ENCODE data around the gene GIMAP5. TPM values are rescaled to one million over a fixed set of nuclear protein-coding genes. Genes with fewer than 3 reads are reported as not detected.

GIMAP5 gene
- total RNA-seq, 1 donor from 2014 or later: not detected

GRCh38 chr7:150728011-150728410 is 9.2 kb upstream of the GIMAP5 start:
- Histone ChIP-seq H3K36me3 (no peaks in the 10 kb centered on the region), H4K20me1 (ENCODE audit: low read depth) (no peaks in the 10 kb centered on the region), H3K79me2 (ENCODE audit: low read depth) (no peaks in the 10 kb centered on the region), H3K4me3 (no peak overlapping the region), H3K27ac (no peak overlapping the region), H3F3A (ENCODE audit: low read depth) (no peaks in the 10 kb centered on the region), H3K27me3 (peaks cover 94% of the 10 kb centered on the region), H3K9me3 (ENCODE audit: low read depth) (no peaks in the 10 kb centered on the region), H3K4me2 (no peak overlapping the region), H2AFZ (replicated peaks) (no peak overlapping the region), H3K4me1 (no peaks in the 10 kb centered on the region), H3K9ac (no peak overlapping the region)
- TF ChIP-seq EZH2phosphoT487 (IDR thresholded peaks at IDR 0.05) (no peak), CTCF (IDR thresholded peaks at IDR 0.05) (no peak), EZH2 (IDR thresholded peaks at IDR 0.05) (no peak)
- Mint-ChIP-seq H3K4me1 (no peaks in the 10 kb centered on the region), H3K9me3 (peaks cover 14% of the 10 kb centered on the region), H3K27me3 (ENCODE audit: insufficient read depth, low read depth) (peaks cover 5% of the 10 kb centered on the region), H3K4me3 (no peak overlapping the region), H3K36me3 (no peaks in the 10 kb centered on the region), H3K27ac (no peak overlapping the region)
- no peak for DNase-seq (ENCODE audit: low spot score)

GRCh38 chr7:150728609-150729008 is 8.6 kb upstream of the GIMAP5 start:
- H3K9me3 ChIP-seq (ENCODE audit: low read depth): no peaks in the 10 kb centered on the region
- no peak overlapping the region for H2AFZ ChIP-seq (replicated peaks)
- no peak overlapping the region for H3K4me2 ChIP-seq
- no peaks in the 10 kb centered on the region for H3F3A ChIP-seq (ENCODE audit: low read depth)
- no peak overlapping the region for H3K4me3 Mint-ChIP-seq
- no peak overlapping the region for H3K4me3 ChIP-seq
- no peak overlapping the region for H3K9ac ChIP-seq
- H3K27me3 ChIP-seq: peaks cover 94% of the 10 kb centered on the region
- H3K27ac ChIP-seq: no peak overlapping the region
- H3K9me3 Mint-ChIP-seq: peaks cover 14% of the 10 kb centered on the region
- no peaks in the 10 kb centered on the region for H3K4me1 Mint-ChIP-seq
- DNase-seq (ENCODE audit: low spot score): no peak
- no peaks in the 10 kb centered on the region for H3K36me3 Mint-ChIP-seq
- H3K27ac Mint-ChIP-seq: no peak overlapping the region
- H3K27me3 Mint-ChIP-seq (ENCODE audit: insufficient read depth, low read depth): peaks cover 6% of the 10 kb centered on the region
- TF ChIP-seq EZH2 (IDR thresholded peaks at IDR 0.05): no peak
- TF ChIP-seq EZH2phosphoT487 (IDR thresholded peaks at IDR 0.05): no peak
- no peak for TF ChIP-seq CTCF (IDR thresholded peaks at IDR 0.05)
- no peaks in the 10 kb centered on the region for H3K36me3 ChIP-seq
- H3K79me2 ChIP-seq (ENCODE audit: low read depth): no peaks in the 10 kb centered on the region
- no peaks in the 10 kb centered on the region for H3K4me1 ChIP-seq
- H4K20me1 ChIP-seq (ENCODE audit: low read depth): no peaks in the 10 kb centered on the region

GRCh38 chr7:150731916-150732315 is 5.3 kb upstream of the GIMAP5 start:
- Histone ChIP-seq H3F3A (ENCODE audit: low read depth) (no peaks in the 10 kb centered on the region), H3K4me1 (peaks cover 16% of the 10 kb centered on the region), H3K9ac (no peak overlapping the region), H3K4me3 (no peak overlapping the region), H4K20me1 (ENCODE audit: low read depth) (no peaks in the 10 kb centered on the region), H3K36me3 (no peaks in the 10 kb centered on the region), H3K27me3 (peaks cover 94% of the 10 kb centered on the region), H3K27ac (no peak overlapping the region), H3K79me2 (ENCODE audit: low read depth) (no peaks in the 10 kb centered on the region), H2AFZ (replicated peaks) (no peak overlapping the region), H3K9me3 (ENCODE audit: low read depth) (no peaks in the 10 kb centered on the region), H3K4me2 (no peak overlapping the region)
- Mint-ChIP-seq H3K27me3 (ENCODE audit: insufficient read depth, low read depth) (peaks cover 16% of the 10 kb centered on the region), H3K4me3 (no peak overlapping the region), H3K9me3 (peaks cover 10% of the 10 kb centered on the region), H3K27ac (no peak overlapping the region), H3K4me1 (peaks cover 19% of the 10 kb centered on the region), H3K36me3 (no peaks in the 10 kb centered on the region)
- no peak for TF ChIP-seq EZH2phosphoT487 (IDR thresholded peaks at IDR 0.05)
- TF ChIP-seq CTCF (IDR thresholded peaks at IDR 0.05): no peak
- no peak for TF ChIP-seq EZH2 (IDR thresholded peaks at IDR 0.05)
- no peak for DNase-seq (ENCODE audit: low spot score)

Measured in neural progenitor cell (in vitro differentiated cells).